Tibial artery (tissue), 4 donors: ENCODE results near the gene KRT4.
A peak's percentile ranks its signal among the peaks of the same experiment; 100 is the strongest.

Experiments
- DNase-seq, 2 donors: peaks; one replicate each; pipeline ENCODE4 v3.0.0-alpha.2; 2019
- H3K27ac ChIP-seq, 2 donors: fragments of 200-600 bp; sonication (generic) in 1 of 2; 1 replicate in 1 of 2; 2 replicates in 1 of 2; pipeline ENCODE4 v1.5.1; 2018 to 2019; ENCODE audit warnings: mild to moderate bottlenecking in 1 of 2
- H3K27me3 ChIP-seq, 2 donors: fragments of 200-600 bp; sonication (generic) in 1 of 2; one replicate each; pipeline versions ENCODE4 v1.5.1 to v1.6.0; 2016 to 2019
- H3K36me3 ChIP-seq, 3 donors: fragments of 200-600 bp; sonication (generic) in 2 of 3; one replicate each; pipeline ENCODE4 v1.5.1; 2016 to 2019; ENCODE audit warnings: mild to moderate bottlenecking in 2 of 3
- H3K4me1 ChIP-seq, 4 donors: fragments of 200-600 bp; sonication (generic) in 2 of 4; 1 replicate in 3 of 4; 2 replicates in 1 of 4; pipeline ENCODE4 v1.5.1; 2016 to 2019
- H3K4me3 ChIP-seq, 2 donors: fragments of 200-600 bp; sonication (generic) in 1 of 2; 1 replicate in 1 of 2; 2 replicates in 1 of 2; pipeline ENCODE4 v1.5.1; 2018 to 2019; ENCODE audit warnings: mild to moderate bottlenecking in 2 of 2
- H3K9me3 ChIP-seq, 3 donors: fragments of 200-600 bp; sonication (generic) in 1 of 3; one replicate each; pipeline ENCODE4 v1.5.1; 2016 to 2019
- CTCF ChIP-seq, 2 experiments: fragments of 200-600 bp in 1 of 2; fragments of 450-650 bp in 1 of 2; IDR thresholded peaks; one replicate each; pipeline ENCODE4 v1.5.1; 2017 to 2019; ENCODE audit warnings: antibody characterized with exemption in 2 of 2, mild to moderate bottlenecking in 1 of 2, moderate library complexity in 1 of 2
- intact Hi-C: fragments of 100-400 bp; cut with DNase I; formaldehyde crosslinking; loops from one replicate; pipeline ENCODE4 v1.15.0; 2023; ENCODE audit warnings: low total_unique reads

KRT4 gene

GRCh38 chr12:52801773-52802172 lies 12.1 kb downstream of the KRT4 start:
- DNase-seq, result peak in 1 of 2 donors; percentile 32
- H3K27me3 ChIP-seq, result no peaks in the 10 kb centered on the region
- intact Hi-C loops, result no loop called here
- TF ChIP-seq CTCF (IDR thresholded peaks at IDR 0.05), result no peak
- H3K4me3 ChIP-seq, result no peak overlapping the region
- no peak overlapping the region for H3K27ac ChIP-seq
- H3K36me3 ChIP-seq, result no peaks in the 10 kb centered on the region
- no peaks in the 10 kb centered on the region for H3K4me1 ChIP-seq
- no peaks in the 10 kb centered on the region for H3K9me3 ChIP-seq

DNA sequence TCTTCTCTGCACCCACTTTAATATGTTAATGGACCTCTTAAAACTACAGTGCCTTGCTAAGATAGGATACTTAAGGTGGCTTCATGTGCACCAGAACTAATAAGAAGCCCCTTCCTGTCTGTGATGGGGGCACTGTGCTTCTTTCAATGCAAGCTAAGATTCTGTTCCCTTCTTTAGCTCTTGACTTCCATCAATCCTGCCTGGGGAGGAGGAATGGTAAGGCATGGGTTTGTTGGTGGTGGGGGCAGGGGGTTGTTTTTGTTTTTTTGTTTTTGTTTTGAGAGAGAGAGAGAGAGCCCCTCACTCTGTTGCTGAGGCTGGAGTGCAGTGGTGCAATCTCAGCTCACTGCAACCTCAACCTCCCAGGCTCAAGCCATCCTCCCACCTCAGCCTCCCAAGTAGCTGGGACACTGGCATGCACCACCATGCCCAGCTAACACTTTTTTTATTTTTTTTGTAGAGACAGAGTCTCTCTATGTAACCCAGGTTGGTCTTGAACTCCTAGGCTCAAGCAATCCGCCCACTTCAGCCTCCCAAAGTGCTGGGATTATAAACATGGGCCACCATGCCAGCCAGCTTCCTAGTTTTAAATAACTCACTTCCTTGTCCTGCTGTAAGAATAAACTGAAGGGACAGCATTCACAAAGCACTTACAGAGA lies 13.5 kb downstream of the KRT4 start:
- Histone ChIP-seq H3K27me3 (no peaks in the 10 kb centered on the region), H3K27ac (no peak overlapping the region), H3K9me3 (no peaks in the 10 kb centered on the region), H3K4me3 (no peak overlapping the region), H3K4me1 (no peaks in the 10 kb centered on the region), H3K36me3 (no peaks in the 10 kb centered on the region)
- intact Hi-C loops, result no loop called here
- DNase-seq, result no peak
- no peak for TF ChIP-seq CTCF (IDR thresholded peaks at IDR 0.05)

GRCh38 chr12:52799505-52800211 lies 14.3 kb downstream of the KRT4 start:
- intact Hi-C loops, result no loop called here

DNA sequence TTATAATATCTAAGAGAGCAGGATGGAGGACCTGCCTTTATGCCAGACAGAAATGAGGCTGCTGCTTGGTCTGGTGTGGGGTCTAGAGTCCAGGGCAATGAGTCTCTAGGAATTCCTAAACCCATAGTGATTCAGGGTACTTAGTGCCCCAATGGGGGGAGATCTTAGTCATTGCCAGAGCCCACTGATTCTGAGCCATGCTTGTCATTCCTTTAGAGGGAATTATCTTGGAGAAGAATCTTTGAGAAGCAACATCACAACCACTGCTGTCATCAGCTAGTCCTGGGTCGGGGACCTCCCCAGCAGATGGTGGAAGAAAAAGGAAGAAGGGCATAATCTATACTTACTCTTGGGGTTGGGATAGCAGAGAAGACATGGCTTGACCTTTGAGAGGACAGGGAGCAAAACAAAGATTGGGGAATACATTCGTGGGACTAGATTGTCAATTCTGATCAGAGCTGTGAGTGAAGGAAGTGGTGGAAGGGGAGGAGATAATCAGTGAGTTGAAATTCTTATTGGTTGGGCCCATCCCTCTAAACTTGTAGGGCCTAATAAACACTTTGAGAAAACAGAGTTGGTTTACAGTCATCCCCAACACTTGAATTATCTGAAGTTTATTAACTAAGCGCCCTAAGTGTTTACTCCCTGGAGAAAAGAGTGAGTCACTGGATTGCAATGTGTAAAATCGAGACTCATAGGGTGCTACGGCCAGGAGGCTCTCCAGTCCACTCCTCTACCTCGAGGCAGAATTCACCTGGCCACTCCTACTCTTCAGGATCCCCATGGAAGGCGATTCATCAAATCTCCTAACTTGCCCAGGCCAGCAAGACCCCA lies 15.0 kb downstream of the KRT4 start:
- Histone ChIP-seq H3K4me3 (no peak overlapping the region), H3K9me3 (no peaks in the 10 kb centered on the region), H3K4me1 (no peaks in the 10 kb centered on the region), H3K36me3 (no peaks in the 10 kb centered on the region), H3K27ac (no peak overlapping the region), H3K27me3 (no peaks in the 10 kb centered on the region)
- DNase-seq, result no peak
- TF ChIP-seq CTCF (IDR thresholded peaks at IDR 0.05), result no peak
- intact Hi-C loops, result no loop called here

More at GRCh38 chr12:52799505-52800211, 14.3 kb downstream of the KRT4 start:
- Histone ChIP-seq H3K4me1 (no peaks in the 10 kb centered on the region), H3K27ac (no peak overlapping the region), H3K27me3 (no peaks in the 10 kb centered on the region), H3K9me3 (no peaks in the 10 kb centered on the region), H3K4me3 (no peak overlapping the region), H3K36me3 (no peaks in the 10 kb centered on the region)
- TF ChIP-seq CTCF (IDR thresholded peaks at IDR 0.05), result no peak
- no peak for DNase-seq

- Histone ChIP-seq H3K4me1 (no peaks in the 10 kb centered on the region), H3K27ac (no peak overlapping the region), H3K36me3 (no peaks in the 10 kb centered on the region), H3K9me3 (no peaks in the 10 kb centered on the region), H3K4me3 (no peak overlapping the region), H3K27me3 (peaks cover 0 to under 1% of the 10 kb centered on the region in 2 donors)
- intact Hi-C loops, result no loop called here
- no peak for TF ChIP-seq CTCF (IDR thresholded peaks at IDR 0.05)
- DNase-seq, result no peak
Measured at GRCh38 chr12:52798003-52798670, 15.8 kb downstream of the KRT4 start.
